HG02610 (cell line): ENCODE results near the gene CCDC149.

Experiments used
- ATAC-seq: cut with Tn5 transposase; IDR thresholded peaks from one replicate; pipeline ENCODE4 v1.9.1; 2021; ENCODE audit warnings: mild to moderate bottlenecking, moderate library complexity; ENCODE audit not compliant: unreplicated experiment

CCDC149 gene

DNA sequence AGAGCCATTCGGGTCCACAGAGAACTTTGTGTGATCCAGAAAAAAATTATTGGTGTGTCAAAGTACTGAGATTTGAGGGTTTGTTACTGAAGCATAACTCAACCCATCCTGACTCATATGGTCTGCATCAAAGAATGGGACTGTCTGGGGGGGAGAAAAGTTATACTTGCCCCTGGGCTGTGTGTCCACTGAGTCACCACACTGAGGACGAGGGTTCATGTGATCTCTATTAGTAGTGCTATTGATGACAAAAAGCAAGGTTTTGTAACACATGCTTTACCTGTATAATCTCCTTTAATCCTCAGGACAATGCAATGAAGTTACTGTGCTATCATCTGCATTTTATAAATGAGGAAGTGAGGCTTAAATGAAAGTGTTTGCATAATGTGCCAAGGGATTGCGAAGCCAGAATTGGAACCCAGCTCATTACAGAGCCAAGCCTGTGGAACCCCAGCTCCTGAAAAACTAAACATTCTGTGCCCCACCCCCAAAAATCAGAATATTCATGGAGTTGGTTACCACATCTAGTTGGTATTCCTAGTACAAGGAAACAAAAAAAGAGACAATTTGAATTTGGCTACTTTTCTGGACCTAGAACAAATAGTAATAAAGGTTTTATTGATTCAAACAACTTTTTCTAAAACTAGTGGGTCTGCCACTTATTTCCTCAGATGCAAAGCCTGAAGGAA is 31.2 kb downstream of the CCDC149 start:
- ATAC-seq = no peak

GRCh38 chr4:24880186-24880585 is 32.7 kb downstream of the CCDC149 start:
- no peak for ATAC-seq

GRCh38 chr4:24878636-24879016 is 34.2 kb downstream of the CCDC149 start:
- ATAC-seq = no peak

DNA sequence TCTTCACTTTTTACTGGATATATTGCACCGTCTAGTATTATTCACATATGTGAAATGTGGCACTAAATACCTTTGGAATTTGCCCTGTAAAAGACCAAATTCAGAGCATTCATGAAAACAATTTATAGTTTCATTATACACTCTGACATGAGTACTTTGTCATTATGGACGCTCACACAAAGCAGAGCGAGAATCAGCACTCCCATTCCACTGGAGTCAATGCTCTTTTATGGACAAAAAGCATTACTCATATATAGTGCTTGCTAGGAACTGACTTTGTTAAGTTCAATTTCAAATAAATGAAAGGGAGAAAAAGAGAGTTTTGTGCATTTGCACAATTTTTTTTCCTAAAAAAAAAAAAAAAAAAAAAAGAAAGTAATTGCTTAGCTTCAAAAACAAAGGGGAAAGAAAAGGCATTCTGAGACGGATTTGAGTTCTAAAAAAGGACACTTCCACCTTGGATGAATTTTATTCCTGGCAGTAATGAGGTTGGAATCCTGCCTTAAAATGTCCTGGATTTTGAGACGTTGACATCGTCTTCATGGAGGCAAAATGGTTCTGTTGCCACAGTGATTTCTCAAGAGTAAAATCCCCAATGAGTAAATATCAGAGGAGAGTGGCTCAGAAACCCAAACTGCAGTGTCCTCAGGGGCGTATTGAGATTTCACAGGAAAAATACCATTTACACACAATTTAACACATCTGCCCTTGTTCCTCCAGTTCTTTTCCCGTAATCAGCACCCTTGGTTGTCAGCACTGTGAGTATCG is 34.8 kb downstream of the CCDC149 start:
- ATAC-seq = no peak

DNA sequence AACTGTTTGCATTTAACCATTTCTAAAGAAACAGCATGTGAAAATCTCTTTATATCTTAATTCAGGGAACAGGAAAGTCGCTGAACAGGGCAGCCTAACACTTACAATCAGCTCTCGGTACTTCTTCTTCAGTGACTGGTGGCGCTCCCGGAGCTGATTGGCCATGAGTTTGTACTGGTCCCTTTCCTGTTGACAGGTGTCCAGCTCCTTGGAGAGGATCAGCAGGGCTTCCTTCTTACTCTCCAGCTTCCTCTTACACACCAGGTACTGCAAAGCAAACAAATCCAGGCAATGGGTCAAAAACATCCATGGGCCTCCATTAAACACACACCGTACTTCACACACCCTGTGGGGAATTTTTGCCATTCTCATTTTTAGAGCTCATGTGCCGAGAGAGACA is 36.4 kb downstream of the CCDC149 start:
- no peak for ATAC-seq

- ATAC-seq = no peak
Observed at GRCh38 chr4:24872720-24873119, 40.1 kb downstream of the CCDC149 start.

GRCh38 chr4:24871210-24871609 is 41.6 kb downstream of the CCDC149 start:
- no peak for ATAC-seq

DNA sequence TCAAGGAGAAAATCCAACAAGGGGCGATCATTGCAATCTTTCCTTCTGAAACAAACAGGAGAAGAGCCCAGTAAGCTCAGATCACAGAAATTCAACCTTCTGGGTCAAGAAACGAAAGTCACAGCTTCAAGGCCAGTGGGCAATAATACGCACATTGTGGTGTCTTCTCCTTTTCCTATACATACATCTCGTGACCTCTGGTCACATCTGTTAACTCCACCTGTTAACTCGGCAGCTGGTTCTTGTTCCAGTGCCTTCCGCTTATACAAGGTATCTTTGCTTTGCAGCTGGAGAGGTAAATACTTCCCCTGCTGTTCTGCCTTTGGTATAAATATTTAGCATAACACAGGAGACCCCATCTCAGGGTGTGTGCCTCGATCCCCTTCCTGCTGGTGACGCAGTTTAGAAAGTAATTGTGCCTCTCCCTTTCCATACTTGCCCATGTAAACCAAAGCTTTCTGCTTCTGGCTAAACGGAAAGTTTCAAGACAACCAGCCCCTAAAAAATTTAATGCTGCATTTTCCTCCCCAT is 45.0 kb downstream of the CCDC149 start:
- ATAC-seq = no peak

GRCh38 chr4:24867251-24867650 is 45.6 kb downstream of the CCDC149 start:
- no peak for ATAC-seq

DNA sequence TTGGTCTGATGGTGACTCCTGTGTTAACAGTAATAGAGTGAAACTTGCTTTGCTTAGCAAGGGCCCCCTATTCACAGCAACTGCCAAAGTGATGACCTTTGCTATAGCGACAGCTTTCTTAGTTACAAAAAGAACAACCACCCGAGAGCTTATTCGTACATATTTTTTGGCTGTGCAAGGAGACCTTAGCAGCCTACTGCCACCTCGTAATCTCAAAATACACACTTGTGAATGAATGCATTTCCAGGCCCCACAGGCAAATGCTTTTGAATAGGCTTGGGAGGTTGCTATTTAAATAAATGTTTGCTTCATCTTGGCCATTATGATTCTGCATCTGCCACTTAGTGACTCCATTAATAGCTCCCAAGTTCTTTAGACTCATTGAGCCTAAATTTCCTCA is 47.4 kb downstream of the CCDC149 start:
- ATAC-seq = no peak

DNA sequence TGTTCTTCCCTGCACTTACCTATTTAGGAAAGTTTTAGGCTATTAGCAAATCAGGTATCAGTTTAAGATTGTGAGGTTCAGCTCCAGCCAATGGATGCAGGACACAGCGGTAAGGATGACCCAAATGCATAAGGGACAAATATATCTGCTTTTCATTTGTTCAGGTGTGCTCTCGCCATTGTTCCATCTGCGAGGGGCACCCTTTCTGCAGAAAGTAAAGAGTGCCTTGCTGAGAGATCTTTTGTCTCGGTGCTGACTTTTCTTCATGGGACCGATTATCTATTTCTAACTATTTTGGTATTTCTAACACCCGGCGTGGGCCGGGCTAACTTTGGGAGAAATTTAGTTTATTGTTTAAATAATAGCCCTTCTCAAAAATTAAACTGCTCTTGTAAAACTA is 49.0 kb downstream of the CCDC149 start:
- ATAC-seq = no peak

GRCh38 chr4:24862073-24862751 is 50.6 kb downstream of the CCDC149 start:
- ATAC-seq = no peak

GRCh38 chr4:24858550-24858949 is 54.3 kb downstream of the CCDC149 start:
- no peak for ATAC-seq

- no peak for ATAC-seq
Observed at GRCh38 chr4:24858026-24858425, 54.8 kb downstream of the CCDC149 start.

DNA sequence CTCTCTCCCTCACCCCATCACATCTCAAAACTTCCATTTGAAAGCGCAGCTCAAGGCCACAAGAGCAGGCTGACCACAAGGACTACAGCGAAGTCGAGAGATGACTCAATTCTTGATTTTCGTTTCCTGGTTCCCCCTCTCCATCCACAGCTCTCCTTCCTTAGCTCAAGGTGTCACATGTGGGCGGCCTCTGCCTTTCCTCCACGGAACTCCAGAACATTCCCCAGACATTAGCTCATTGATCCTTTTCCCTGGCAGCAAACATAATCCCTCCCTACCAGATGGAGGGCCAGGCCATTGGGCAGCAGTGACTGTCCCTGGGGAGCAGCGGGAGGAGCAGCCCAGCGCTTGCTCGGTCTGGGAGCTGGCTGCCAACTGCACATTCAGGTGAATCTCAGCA is 56.3 kb downstream of the CCDC149 start:
- ATAC-seq = peak; percentile 91

DNA sequence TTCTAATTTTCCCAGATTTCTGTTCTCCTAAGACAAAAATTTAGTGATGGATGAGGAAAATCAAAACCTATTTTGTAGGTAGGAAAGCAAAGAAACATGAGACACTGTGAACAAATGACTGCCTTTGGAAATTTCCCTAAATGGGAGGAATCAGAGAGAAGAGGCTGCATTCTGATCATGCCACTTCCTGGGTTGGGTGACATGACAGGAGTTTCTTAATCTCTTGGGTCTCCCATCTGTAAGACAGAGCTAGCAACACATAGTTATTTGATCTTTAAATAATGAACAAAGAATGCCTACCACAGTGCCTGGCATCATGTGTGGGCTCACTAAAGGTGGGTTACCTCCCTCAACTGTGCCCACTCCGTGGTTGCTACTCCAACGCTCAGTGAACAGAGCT is 57.1 kb downstream of the CCDC149 start:
- ATAC-seq = no peak

- no peak for ATAC-seq
Observed at GRCh38 chr4:24853142-24853541, 59.7 kb downstream of the CCDC149 start.

GRCh38 chr4:24850674-24851073 is 62.2 kb downstream of the CCDC149 start:
- ATAC-seq = peak; percentile 72

- no peak for ATAC-seq
Observed at GRCh38 chr4:24849756-24850155, 63.1 kb downstream of the CCDC149 start.

GRCh38 chr4:24849351-24849750 is 63.5 kb downstream of the CCDC149 start:
- ATAC-seq = no peak

GRCh38 chr4:24846716-24847115 is 66.1 kb downstream of the CCDC149 start:
- no peak for ATAC-seq

- no peak for ATAC-seq
Observed at GRCh38 chr4:24845902-24846301, 66.9 kb downstream of the CCDC149 start.
